Measurements from ENCODE around the gene CDH23.

DNA sequence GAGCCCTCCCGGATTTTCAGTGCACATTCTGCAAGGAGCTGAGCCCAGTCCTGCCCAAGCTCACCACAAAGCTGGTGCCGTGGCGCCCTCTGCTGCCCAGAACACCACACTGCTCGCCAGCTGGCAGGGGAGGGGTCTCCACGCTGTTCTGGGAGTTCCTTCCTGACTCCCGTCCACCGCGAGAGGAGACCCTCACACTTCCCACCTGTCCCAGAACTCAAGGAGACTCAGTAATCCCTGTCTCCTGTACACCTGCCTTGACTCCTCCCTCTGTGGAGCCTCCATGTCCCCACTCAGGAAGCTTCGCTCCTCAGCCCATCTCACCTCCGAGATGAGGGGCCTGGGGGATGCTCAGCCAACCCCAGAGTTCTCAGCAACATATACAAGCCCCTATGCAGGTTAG, 311.6 kb downstream of the CDH23 start:
- TF ChIP-seq CTCF (conservative IDR thresholded peaks at IDR 0.05 in 1 of 2, IDR thresholded peaks at IDR 0.05 in 1 of 2; ENCODE audit: extremely low read depth in 1 of 2, insufficient read depth in 1 of 2, low read depth in 1 of 2, low read length in 2 of 2) (peak; percentile 79 to 87), EZH2 (IDR thresholded peaks at IDR 0.05; ENCODE audit: borderline replicate concordance, low read length) (no peak)
